ENCODE results near the gene LYPD6B. TPM values are rescaled to one million over a fixed set of nuclear protein-coding genes. Genes with fewer than 3 reads are reported as not detected.

Gene LYPD6B
- total RNA-seq, 1 experiment from 2014 or later: 35.8 TPM

DNA sequence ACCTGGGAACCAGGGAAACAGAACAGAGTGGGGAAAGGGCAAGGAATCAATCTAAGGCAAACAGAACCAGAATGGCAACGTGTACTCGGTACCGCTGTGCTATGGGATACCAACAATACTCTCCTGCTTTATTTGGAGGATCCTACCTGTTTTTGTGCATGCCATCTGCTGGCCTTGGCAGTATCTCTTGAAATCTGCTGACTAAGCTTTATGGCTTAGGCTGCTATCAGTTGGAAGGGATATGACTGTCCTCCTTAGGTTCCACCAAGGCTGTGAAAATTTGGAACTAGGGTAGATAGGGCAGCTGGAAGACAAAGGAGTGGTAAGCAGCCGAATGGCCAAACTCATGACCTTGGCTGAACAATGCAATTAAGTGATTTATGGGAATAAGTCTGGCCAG lies 220.6 kb downstream of the LYPD6B start:
- no TSS peak for BruUV-seq (replicated peaks)
- TF ChIP-seq, protein P1, sequence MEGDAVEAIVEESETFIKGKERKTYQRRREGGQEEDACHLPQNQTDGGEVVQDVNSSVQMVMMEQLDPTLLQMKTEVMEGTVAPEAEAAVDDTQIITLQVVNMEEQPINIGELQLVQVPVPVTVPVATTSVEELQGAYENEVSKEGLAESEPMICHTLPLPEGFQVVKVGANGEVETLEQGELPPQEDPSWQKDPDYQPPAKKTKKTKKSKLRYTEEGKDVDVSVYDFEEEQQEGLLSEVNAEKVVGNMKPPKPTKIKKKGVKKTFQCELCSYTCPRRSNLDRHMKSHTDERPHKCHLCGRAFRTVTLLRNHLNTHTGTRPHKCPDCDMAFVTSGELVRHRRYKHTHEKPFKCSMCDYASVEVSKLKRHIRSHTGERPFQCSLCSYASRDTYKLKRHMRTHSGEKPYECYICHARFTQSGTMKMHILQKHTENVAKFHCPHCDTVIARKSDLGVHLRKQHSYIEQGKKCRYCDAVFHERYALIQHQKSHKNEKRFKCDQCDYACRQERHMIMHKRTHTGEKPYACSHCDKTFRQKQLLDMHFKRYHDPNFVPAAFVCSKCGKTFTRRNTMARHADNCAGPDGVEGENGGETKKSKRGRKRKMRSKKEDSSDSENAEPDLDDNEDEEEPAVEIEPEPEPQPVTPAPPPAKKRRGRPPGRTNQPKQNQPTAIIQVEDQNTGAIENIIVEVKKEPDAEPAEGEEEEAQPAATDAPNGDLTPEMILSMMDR (IDR thresholded peaks at IDR 0.05; ENCODE audit: insufficient read depth in 1 of 2, low read depth in 1 of 2, low read length in 1 of 2, severe bottlenecking in 1 of 2, unreplicated experiment in 1 of 2): no peak
- H3K27me3 ChIP-seq (replicated peaks; ENCODE audit: control insufficient read depth, insufficient read depth, low read length): no peaks in the 10 kb centered on the region
- no peak overlapping the region for H3K27ac Mint-ChIP-seq (ENCODE audit: unreplicated experiment)
- H3K9me3 Mint-ChIP-seq (ENCODE audit: unreplicated experiment): peaks cover 42% of the 10 kb centered on the region
- H3K27me3 Mint-ChIP-seq (ENCODE audit: insufficient read depth, unreplicated experiment): no peaks in the 10 kb centered on the region
- no peaks in the 10 kb centered on the region for H3K9me3 ChIP-seq
- no peak for DNase-seq
- H3K4me1 ChIP-seq: peaks cover 15% of the 10 kb centered on the region
- no peak overlapping the region for H3K4me3 Mint-ChIP-seq (ENCODE audit: unreplicated experiment)
- intact Hi-C loops (cut with micrococcal nuclease; ENCODE audit: unreplicated experiment): no loop called here
- no peaks in the 10 kb centered on the region for H3K36me3 ChIP-seq (ENCODE audit: control insufficient read depth, insufficient read depth, low read length)
- H3K4me3 ChIP-seq (ENCODE audit: low read depth, low read length): no peak overlapping the region
- H3K36me3 Mint-ChIP-seq (ENCODE audit: insufficient read depth, unreplicated experiment): no peaks in the 10 kb centered on the region
- peaks cover 19% of the 10 kb centered on the region for H3K4me1 Mint-ChIP-seq (ENCODE audit: low read depth, unreplicated experiment)
- CTCF ChIA-PET: no interaction called here
- POLR2A ChIA-PET: no interaction called here

DNA sequence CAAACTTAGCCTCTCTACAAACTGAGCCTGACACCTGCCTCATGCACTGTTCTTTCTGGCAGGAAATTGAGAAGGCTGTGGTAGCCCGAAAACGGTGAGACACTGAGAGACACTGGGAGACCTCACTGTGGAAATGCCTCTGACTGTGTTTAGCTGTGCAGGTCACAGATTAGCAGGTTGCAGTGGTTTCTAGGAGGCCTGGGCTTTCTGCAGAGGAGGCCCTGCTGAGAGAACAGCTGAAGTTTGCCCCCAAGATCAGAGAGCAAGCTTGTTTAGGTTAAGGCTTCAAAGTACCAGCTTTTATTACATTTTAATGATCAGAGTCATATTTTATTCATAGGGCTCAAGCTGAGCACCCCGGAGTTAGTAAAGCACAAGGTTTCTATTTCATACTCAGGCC lies 223.2 kb downstream of the LYPD6B start:
- Histone ChIP-seq H3K4me3 (ENCODE audit: low read depth, low read length) (no peak overlapping the region), H3K27me3 (replicated peaks; ENCODE audit: control insufficient read depth, insufficient read depth, low read length) (no peaks in the 10 kb centered on the region), H3K36me3 (ENCODE audit: control insufficient read depth, insufficient read depth, low read length) (no peaks in the 10 kb centered on the region), H3K9me3 (no peaks in the 10 kb centered on the region; the same call in 1 of the 2 replicates), H3K4me1 (peaks cover 15% of the 10 kb centered on the region)
- H3K27me3 Mint-ChIP-seq (ENCODE audit: insufficient read depth, unreplicated experiment): no peaks in the 10 kb centered on the region
- no peaks in the 10 kb centered on the region for H3K36me3 Mint-ChIP-seq (ENCODE audit: insufficient read depth, unreplicated experiment)
- peaks cover 19% of the 10 kb centered on the region for H3K4me1 Mint-ChIP-seq (ENCODE audit: low read depth, unreplicated experiment)
- TF ChIP-seq, protein P1 (IDR thresholded peaks at IDR 0.05; ENCODE audit: insufficient read depth in 1 of 2, low read depth in 1 of 2, low read length in 1 of 2, severe bottlenecking in 1 of 2, unreplicated experiment in 1 of 2): no peak
- ChIA-PET POLR2A (no interaction called here), CTCF (interaction anchor here (2.0 kb wide), 1 partner anchor 51 kb away, joined by 6 read pairs; no protein-coding TSS in a partner anchor)
- intact Hi-C loops (cut with micrococcal nuclease; ENCODE audit: unreplicated experiment): no loop called here
- no TSS peak for BruUV-seq (replicated peaks)
- no peak overlapping the region for H3K27ac Mint-ChIP-seq (ENCODE audit: unreplicated experiment)
- peaks cover 21% of the 10 kb centered on the region for H3K9me3 Mint-ChIP-seq (ENCODE audit: unreplicated experiment)
- H3K4me3 Mint-ChIP-seq (ENCODE audit: unreplicated experiment): no peak overlapping the region
- DNase-seq: no peak

Other genes with a start within 250 kb of the LYPD6B start
- gene KIF5C, start 163.5 kb upstream of the LYPD6B start, total RNA-seq (2022): 1.1 and 1.5 TPM in 2 replicates

Data from Caco-2 (cell line).